GM21367 (cell line): ENCODE data around the gene KCNAB2.

Source experiments
- ATAC-seq: cut with Tn5 transposase; IDR thresholded peaks from one replicate; pipeline ENCODE4 v1.9.1; 2021; ENCODE audit not compliant: unreplicated experiment

Gene KCNAB2

GRCh38 chr1:6045561-6045960 is at the start of gene KCNAB2:
KCNAB2 (plus strand) TSS chr1:6045888; CDS start chr1:6051537, 5,649 bp downstream.
- no peak for ATAC-seq

DNA sequence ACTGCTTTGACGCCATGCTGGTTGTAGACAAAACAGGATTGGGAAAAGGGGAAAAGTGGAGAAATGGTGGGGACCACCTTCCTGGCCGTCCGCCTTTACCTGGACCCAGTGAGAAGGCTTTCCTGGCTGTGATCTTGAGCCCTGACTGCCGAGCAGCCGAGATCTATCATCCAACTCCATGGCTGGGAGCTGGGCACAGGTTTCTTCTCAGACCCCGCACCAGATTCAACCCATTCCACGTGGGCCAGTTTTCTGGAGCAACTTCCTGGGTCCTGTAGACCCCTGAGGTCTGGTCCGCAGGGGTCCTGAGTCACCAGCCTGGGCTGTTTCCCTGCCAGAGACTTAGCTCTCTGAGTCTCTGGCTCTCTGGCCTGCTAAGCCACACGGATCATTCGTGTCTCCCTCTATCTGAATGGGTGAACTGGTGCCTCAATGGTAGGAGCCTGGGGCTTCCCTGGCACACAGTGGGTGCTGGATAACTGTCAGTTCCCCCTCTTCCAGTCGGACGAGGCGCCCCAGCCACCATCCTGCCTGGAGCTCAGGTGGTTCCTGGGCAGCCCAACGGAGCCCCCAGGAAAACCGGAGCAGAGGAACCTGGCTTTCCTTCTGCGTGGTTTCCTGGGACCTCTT is 48.9 kb upstream of the KCNAB2 start:
- ATAC-seq: no peak

DNA sequence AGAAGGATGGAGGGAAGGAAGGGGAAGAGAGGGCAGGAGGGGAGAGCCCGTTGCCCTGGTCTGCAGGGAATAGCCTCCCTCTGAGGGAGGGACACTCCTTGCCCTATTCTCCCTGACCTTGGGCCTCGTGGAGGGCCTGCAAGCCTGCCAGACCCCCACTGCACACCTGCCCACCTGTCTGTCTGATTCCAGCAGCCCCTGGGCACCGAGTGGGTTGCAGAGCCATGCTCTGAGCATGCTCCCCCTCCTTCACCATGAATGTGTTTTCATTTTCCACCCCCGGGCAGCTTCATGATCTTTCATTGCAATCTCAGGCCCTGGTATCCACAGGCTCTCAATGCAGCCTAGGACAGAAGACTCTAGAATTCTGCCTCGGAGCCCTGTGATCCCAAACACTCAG is 48.4 kb upstream of the KCNAB2 start:
- no peak for ATAC-seq

GRCh38 chr1:5998051-5998905 is 47.4 kb upstream of the KCNAB2 start:
- ATAC-seq: no peak

- ATAC-seq: no peak
Measured at GRCh38 chr1:5998906-5999301, 46.8 kb upstream of the KCNAB2 start.

GRCh38 chr1:5999711-6000443 is 45.8 kb upstream of the KCNAB2 start:
- ATAC-seq: no peak

- no peak for ATAC-seq
Measured at GRCh38 chr1:6000444-6001288, 45.0 kb upstream of the KCNAB2 start.

DNA sequence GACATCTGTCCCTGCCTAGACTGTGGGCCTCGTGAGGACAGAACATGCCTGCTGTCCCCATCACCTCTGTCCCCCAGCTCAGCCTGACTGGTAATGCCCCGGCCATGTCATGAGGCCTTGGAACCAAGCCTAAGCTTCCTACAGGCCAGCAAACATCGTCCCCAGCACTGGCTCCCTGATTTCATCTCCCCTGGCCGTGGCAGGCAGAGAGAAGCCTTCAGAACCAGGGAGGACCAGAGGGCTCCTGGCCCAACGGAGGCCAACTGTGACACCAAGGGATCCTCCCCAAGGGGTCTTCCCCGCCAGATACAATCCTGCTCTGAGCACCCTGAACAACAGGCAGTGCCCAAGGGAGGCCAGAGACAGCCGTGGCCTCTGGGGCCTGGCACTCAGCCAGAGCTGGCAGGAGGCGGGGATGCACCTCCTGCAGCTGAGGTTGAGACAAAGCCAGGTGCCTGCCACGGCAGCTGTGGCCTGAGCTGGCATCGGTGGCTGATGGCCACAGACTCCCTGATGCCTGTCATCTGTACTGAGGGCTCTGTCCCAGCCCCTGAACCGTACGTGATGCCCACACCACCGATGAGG is 43.6 kb upstream of the KCNAB2 start:
- ATAC-seq: no peak

GRCh38 chr1:6002714-6003501 is 42.8 kb upstream of the KCNAB2 start:
- no peak for ATAC-seq

- ATAC-seq: no peak
Measured at GRCh38 chr1:6003568-6004411, 41.9 kb upstream of the KCNAB2 start.

DNA sequence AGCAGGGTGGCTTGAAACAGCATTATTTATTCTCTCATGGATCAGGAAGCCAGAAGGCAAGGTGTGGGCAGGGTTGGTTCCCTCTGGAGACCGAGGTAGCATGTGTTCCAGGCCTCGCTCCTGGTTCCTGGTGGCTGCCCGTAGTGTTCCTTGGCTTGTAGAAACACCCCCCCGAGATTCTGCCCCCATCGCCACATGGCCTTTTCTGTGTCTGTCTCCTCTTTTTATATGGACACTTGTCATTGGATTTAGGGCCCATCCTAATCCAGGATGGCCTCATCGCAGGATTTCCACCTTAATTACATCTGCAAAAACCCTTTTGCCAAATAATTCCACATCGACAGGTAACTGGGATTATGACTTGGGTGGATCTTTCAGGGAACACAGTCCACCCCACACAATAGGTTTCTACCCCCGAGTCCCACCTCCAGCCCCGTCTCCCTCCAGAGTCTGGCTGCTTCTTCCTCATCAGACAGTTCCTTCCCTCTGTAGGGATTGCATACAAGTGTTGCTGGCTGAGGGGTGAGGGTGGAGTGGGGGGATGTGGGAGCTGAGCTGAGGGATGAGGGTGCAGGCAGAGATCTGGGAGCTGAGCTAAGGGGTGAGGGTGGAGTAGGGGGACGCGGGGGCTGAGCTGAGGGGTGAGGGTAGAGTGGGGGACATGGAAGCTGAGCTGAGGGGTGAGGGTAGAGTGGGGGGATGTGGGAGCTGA is 41.1 kb upstream of the KCNAB2 start:
- ATAC-seq: no peak

- no peak for ATAC-seq
Measured at GRCh38 chr1:6005276-6005917, 40.3 kb upstream of the KCNAB2 start.

- no peak for ATAC-seq
Measured at GRCh38 chr1:6006882-6007281, 38.8 kb upstream of the KCNAB2 start.

DNA sequence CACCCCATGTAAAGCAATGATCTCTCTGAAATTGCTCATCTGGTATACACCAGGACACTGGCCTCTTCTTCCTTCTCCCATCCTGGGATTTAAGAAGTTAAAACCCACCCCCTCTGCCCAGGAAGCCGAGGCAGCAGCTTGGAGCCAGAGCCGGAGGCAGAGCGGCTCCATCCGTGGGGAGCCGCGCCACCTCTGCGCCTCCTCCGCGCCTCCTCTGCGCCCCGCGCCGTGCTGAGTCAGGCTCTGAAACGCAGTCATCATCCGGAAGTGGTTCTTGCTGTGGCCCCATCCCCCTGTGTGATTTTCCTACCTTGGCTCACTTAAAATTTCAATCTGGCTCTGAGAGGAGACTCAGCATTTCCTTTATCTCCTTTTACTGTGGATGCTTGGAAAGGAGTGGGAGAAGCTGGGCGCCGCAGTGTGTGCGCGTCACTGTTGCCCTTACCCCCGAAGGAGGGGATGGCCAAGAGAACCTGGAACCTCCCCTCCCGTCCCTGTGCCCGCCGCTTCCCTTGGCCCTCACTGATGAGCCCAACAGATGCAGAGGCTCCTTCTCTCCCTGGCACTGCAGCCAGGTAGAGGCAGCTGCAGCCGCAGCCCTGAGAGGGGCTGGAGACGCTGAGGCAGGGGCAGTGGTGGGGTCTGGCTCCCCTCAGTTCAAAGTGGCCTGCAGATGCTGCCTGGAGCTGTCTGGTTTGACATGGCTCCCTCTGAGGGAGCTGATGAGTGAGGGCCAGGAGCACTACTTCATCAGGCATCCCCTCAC is 38.2 kb upstream of the KCNAB2 start:
- no peak for ATAC-seq

GRCh38 chr1:6008084-6008415 is 37.6 kb upstream of the KCNAB2 start:
- no peak for ATAC-seq

DNA sequence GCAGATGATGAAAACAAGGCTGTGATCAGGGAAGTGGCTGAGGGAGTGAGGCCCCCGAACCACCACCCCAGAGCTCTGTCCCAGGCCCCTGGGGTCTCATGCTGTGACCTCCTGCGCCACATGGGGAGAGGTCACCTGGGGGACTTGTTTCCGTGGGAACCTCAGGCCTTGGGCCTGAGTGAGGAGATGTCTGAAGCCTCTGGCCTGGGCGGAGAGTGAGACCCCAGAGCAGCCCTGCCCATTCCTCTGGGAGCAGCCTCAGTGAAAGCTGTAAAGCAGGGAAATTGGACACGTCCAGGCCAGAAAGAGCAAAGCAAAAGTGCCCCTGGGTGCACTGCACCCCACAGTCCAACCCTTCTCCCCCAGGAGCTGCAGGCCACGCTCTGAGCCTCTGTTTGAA is 37.0 kb upstream of the KCNAB2 start:
- no peak for ATAC-seq
